Central memory CD8-positive, alpha-beta T cell (primary cell): ENCODE data around the gene GRM4.

Experiments
- ATAC-seq: fragments of 150-1000 bp; cut with Tn5 transposase; replicated peaks from 2 replicates; pipeline ENCODE4 v1.10.0; 2022; ENCODE audit warnings: mild to moderate bottlenecking, moderate FRiP score, moderate number of reproducible peaks; ENCODE audit not compliant: poor library complexity, severe bottlenecking; ENCODE audit errors: extremely low read depth
- DNase-seq, 2 donors: peaks; one replicate each; pipeline ENCODE4 v3.0.0; 2021; ENCODE audit warnings: low spot score in 2 of 2
- H3K27ac Mint-ChIP-seq: one replicate; pipeline ENCODE4 v1.8.0; 2022; ENCODE audit warnings: low read depth, mild to moderate bottlenecking, moderate library complexity, mixed read lengths
- H3K27me3 Mint-ChIP-seq: one replicate; pipeline ENCODE4 v1.8.0; 2022; ENCODE audit warnings: mixed read lengths
- H3K36me3 Mint-ChIP-seq: one replicate; pipeline ENCODE4 v1.8.0; 2022; ENCODE audit warnings: mild to moderate bottlenecking, moderate library complexity, mixed read lengths; ENCODE audit not compliant: insufficient read depth
- H3K4me1 Mint-ChIP-seq: one replicate; pipeline ENCODE4 v1.8.0; 2022; ENCODE audit warnings: mixed read lengths
- H3K4me3 Mint-ChIP-seq: one replicate; pipeline ENCODE4 v1.8.0; 2022; ENCODE audit warnings: mild to moderate bottlenecking, moderate library complexity, mixed read lengths
- H3K9me3 Mint-ChIP-seq: one replicate; pipeline ENCODE4 v1.8.0; 2022; ENCODE audit warnings: mixed read lengths

Gene GRM4

GRCh38 chr6:34094474-34095135 is 51.3 kb downstream of the GRM4 start:
- DNase-seq, result no peak
- no peak overlapping the region for H3K27ac Mint-ChIP-seq
- H3K36me3 Mint-ChIP-seq, result no peaks in the 10 kb centered on the region
- no peak for ATAC-seq
- H3K4me3 Mint-ChIP-seq, result no peak overlapping the region
- peaks cover 55% of the 10 kb centered on the region for H3K27me3 Mint-ChIP-seq
- no peaks in the 10 kb centered on the region for H3K9me3 Mint-ChIP-seq
- H3K4me1 Mint-ChIP-seq, result no peaks in the 10 kb centered on the region

- DNase-seq, result no peak
- H3K9me3 Mint-ChIP-seq, result no peaks in the 10 kb centered on the region
- no peak overlapping the region for H3K27ac Mint-ChIP-seq
- H3K4me3 Mint-ChIP-seq, result no peak overlapping the region
- H3K36me3 Mint-ChIP-seq, result no peaks in the 10 kb centered on the region
- H3K27me3 Mint-ChIP-seq, result peaks cover 48% of the 10 kb centered on the region
- H3K4me1 Mint-ChIP-seq, result no peaks in the 10 kb centered on the region
- ATAC-seq, result no peak
These were observed 51.9 kb downstream of the GRM4 start for GRCh38 chr6:34093854-34094430.

- Mint-ChIP-seq H3K9me3 (no peaks in the 10 kb centered on the region), H3K27me3 (peaks cover 47% of the 10 kb centered on the region), H3K4me3 (no peak overlapping the region), H3K36me3 (no peaks in the 10 kb centered on the region), H3K4me1 (no peaks in the 10 kb centered on the region), H3K27ac (no peak overlapping the region)
- DNase-seq, result no peak
- no peak for ATAC-seq
These were observed 52.7 kb downstream of the GRM4 start for GRCh38 chr6:34093206-34093605.

GRCh38 chr6:34092631-34093030 is 53.3 kb downstream of the GRM4 start:
- H3K36me3 Mint-ChIP-seq, result no peaks in the 10 kb centered on the region
- H3K27ac Mint-ChIP-seq, result no peak overlapping the region
- ATAC-seq (no peak), DNase-seq (no peak)
- H3K4me3 Mint-ChIP-seq, result no peak overlapping the region
- H3K9me3 Mint-ChIP-seq, result no peaks in the 10 kb centered on the region
- H3K27me3 Mint-ChIP-seq, result peaks cover 47% of the 10 kb centered on the region
- H3K4me1 Mint-ChIP-seq, result no peaks in the 10 kb centered on the region

- H3K4me1 Mint-ChIP-seq, result no peaks in the 10 kb centered on the region
- H3K27me3 Mint-ChIP-seq, result peaks cover 32% of the 10 kb centered on the region
- no peaks in the 10 kb centered on the region for H3K36me3 Mint-ChIP-seq
- H3K9me3 Mint-ChIP-seq, result no peaks in the 10 kb centered on the region
- H3K4me3 Mint-ChIP-seq, result no peak overlapping the region
- no peak overlapping the region for H3K27ac Mint-ChIP-seq
- DNase-seq (no peak), ATAC-seq (no peak)
These were observed 55.0 kb downstream of the GRM4 start for GRCh38 chr6:34090935-34091334.

- H3K4me1 Mint-ChIP-seq, result no peaks in the 10 kb centered on the region
- no peaks in the 10 kb centered on the region for H3K36me3 Mint-ChIP-seq
- H3K27me3 Mint-ChIP-seq, result peaks cover 28% of the 10 kb centered on the region
- ATAC-seq (no peak), DNase-seq (no peak)
- H3K4me3 Mint-ChIP-seq, result no peak overlapping the region
- H3K9me3 Mint-ChIP-seq, result no peaks in the 10 kb centered on the region
- H3K27ac Mint-ChIP-seq, result no peak overlapping the region
These were observed 55.4 kb downstream of the GRM4 start for GRCh38 chr6:34090529-34090928.

GRCh38 chr6:34086558-34086957 is 59.3 kb downstream of the GRM4 start:
- ATAC-seq (no peak), DNase-seq (no peak)
- Mint-ChIP-seq H3K36me3 (no peaks in the 10 kb centered on the region), H3K27ac (no peak overlapping the region), H3K9me3 (no peaks in the 10 kb centered on the region), H3K27me3 (peaks cover 1% of the 10 kb centered on the region), H3K4me3 (no peak overlapping the region), H3K4me1 (no peaks in the 10 kb centered on the region)

GRCh38 chr6:34085453-34086170 is 60.3 kb downstream of the GRM4 start:
- no peak overlapping the region for H3K27ac Mint-ChIP-seq
- H3K4me3 Mint-ChIP-seq, result no peak overlapping the region
- ATAC-seq (no peak), DNase-seq (no peak)
- H3K27me3 Mint-ChIP-seq, result peaks cover 9% of the 10 kb centered on the region
- no peaks in the 10 kb centered on the region for H3K9me3 Mint-ChIP-seq
- H3K36me3 Mint-ChIP-seq, result no peaks in the 10 kb centered on the region
- no peaks in the 10 kb centered on the region for H3K4me1 Mint-ChIP-seq

- no peak for ATAC-seq
- Mint-ChIP-seq H3K9me3 (no peaks in the 10 kb centered on the region), H3K4me1 (no peaks in the 10 kb centered on the region), H3K36me3 (no peaks in the 10 kb centered on the region), H3K27me3 (peaks cover 15% of the 10 kb centered on the region), H3K27ac (no peak overlapping the region), H3K4me3 (no peak overlapping the region)
- DNase-seq, result no peak
These were observed 61.1 kb downstream of the GRM4 start for GRCh38 chr6:34084591-34085290.

GRCh38 chr6:34082864-34083626 is 62.8 kb downstream of the GRM4 start:
- Mint-ChIP-seq H3K27me3 (peaks cover 24% of the 10 kb centered on the region), H3K9me3 (no peaks in the 10 kb centered on the region), H3K4me3 (no peak overlapping the region), H3K27ac (no peak overlapping the region), H3K4me1 (no peaks in the 10 kb centered on the region), H3K36me3 (no peaks in the 10 kb centered on the region)
- ATAC-seq, result no peak
- DNase-seq, result no peak

- Mint-ChIP-seq H3K9me3 (no peaks in the 10 kb centered on the region), H3K36me3 (no peaks in the 10 kb centered on the region), H3K4me3 (no peak overlapping the region), H3K27ac (no peak overlapping the region), H3K27me3 (peaks cover 24% of the 10 kb centered on the region), H3K4me1 (no peaks in the 10 kb centered on the region)
- DNase-seq (no peak), ATAC-seq (no peak)
These were observed 63.5 kb downstream of the GRM4 start for GRCh38 chr6:34082348-34082747.

GRCh38 chr6:34080357-34080756 is 65.5 kb downstream of the GRM4 start:
- no peaks in the 10 kb centered on the region for H3K9me3 Mint-ChIP-seq
- H3K27me3 Mint-ChIP-seq, result peaks cover 24% of the 10 kb centered on the region
- no peak overlapping the region for H3K4me3 Mint-ChIP-seq
- no peak for ATAC-seq
- no peaks in the 10 kb centered on the region for H3K4me1 Mint-ChIP-seq
- no peak overlapping the region for H3K27ac Mint-ChIP-seq
- DNase-seq, result no peak
- no peaks in the 10 kb centered on the region for H3K36me3 Mint-ChIP-seq
